Measurements from ENCODE around the gene P2RY11.

The P2RY11 gene

GRCh38 chr19:10141973-10142372, 30.5 kb downstream of the P2RY11 start:
- DNase-seq = no peak

GRCh38 chr19:10142701-10143375, 31.3 kb downstream of the P2RY11 start:
- DNase-seq = no peak

GRCh38 chr19:10143681-10144080, 32.2 kb downstream of the P2RY11 start:
- DNase-seq = no peak

DNA sequence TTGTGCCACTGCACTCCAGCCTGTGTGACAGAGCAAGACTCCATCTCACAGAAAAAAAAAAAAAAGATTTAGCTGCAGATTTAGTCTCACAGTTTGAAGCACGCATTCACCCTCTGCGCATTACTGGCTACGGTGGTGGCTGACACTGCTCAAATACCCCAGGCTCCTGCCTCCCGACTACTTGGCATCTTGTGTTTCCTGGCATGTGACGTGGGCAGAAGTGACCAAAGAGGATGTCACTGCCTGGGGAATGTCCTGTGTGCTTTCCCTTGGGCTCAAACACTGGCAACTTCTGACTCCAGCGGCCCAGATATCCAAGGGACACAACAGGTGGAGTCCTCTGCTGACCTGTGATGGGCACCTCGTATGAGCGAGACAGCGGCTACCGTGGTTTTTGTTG, 32.9 kb downstream of the P2RY11 start:
- DNase-seq = no peak

GRCh38 chr19:10145031-10145430, 33.5 kb downstream of the P2RY11 start:
- DNase-seq = no peak

- DNase-seq = no peak
Observed at GRCh38 chr19:10146142-10146541, 34.6 kb downstream of the P2RY11 start.

DNA sequence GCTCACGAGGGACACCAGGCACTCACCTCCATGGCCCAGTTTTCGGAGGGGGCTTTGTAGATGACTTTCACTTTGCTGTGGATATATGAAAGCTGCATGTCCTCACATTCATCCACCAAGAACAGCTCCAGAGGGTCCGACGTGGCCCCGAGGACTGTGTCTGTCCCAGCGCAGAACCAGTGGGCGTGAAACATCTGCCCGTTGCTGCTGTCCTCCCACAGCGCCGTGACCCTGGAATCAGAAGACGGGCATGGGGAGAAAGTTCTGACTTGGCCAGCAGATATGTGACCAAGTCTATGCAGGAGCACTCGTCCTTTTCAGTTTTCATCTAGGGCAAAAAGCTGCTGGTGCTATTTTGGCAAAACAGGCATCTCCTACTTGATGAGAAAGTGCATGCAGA, 37.9 kb downstream of the P2RY11 start:
- no peak for DNase-seq

- no peak for DNase-seq
Observed at GRCh38 chr19:10151521-10151920, 40.0 kb downstream of the P2RY11 start.

- DNase-seq = no peak
Observed at GRCh38 chr19:10152100-10152499, 40.6 kb downstream of the P2RY11 start.

GRCh38 chr19:10155839-10156238, 44.3 kb downstream of the P2RY11 start:
- no peak for DNase-seq

GRCh38 chr19:10158071-10158470, 46.6 kb downstream of the P2RY11 start:
- no peak for DNase-seq

DNA sequence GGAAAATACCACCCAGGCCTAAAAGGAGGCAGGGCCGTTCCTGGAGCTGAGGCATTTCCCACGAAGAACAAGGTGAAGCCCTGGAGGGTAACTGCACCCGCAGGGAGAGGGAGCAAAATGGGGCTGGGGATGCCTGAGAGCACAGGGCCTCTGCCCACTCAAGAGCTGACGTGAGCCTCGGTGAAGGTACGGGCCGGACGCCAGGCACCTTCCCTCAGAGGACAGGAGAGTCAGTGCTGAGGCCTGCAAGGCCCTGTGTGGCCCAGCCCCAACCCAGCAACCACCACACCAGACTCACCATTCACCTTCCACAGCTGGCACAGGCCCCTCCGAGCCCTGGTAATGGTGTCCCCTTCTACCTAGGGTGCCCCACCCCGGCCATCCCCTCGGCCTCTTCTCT, 47.0 kb downstream of the P2RY11 start:
- DNase-seq = no peak

DNA sequence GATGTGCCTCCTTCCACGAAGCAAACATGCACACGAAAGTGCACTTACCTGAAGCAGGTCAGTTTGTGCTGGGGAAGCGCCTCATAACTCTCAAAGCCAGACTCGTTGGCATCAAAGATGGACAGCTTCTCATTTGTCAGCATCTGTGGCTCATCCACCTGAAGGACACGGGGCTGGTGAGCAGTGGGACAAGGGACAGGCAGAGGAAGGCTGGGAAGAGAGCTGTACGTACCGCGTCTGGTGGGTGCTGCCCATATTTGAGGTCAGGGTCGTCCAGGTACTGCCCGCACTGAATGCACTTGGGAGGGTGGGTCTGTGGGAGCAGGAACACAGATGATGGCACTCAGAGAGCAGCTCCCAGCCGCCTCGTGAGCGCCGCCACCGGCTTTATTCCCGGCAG, 48.1 kb downstream of the P2RY11 start:
- no peak for DNase-seq

GRCh38 chr19:10163536-10163935, 52.0 kb downstream of the P2RY11 start:
- no peak for DNase-seq

Data from retina (tissue), 1 donor.